ENCODE data around the gene UXT.
"Not testable (repeated sequence)": the region's sequence is repeated elsewhere in the genome, so short reads cannot be mapped to it uniquely, and the experiment has no call there.

The UXT gene

DNA sequence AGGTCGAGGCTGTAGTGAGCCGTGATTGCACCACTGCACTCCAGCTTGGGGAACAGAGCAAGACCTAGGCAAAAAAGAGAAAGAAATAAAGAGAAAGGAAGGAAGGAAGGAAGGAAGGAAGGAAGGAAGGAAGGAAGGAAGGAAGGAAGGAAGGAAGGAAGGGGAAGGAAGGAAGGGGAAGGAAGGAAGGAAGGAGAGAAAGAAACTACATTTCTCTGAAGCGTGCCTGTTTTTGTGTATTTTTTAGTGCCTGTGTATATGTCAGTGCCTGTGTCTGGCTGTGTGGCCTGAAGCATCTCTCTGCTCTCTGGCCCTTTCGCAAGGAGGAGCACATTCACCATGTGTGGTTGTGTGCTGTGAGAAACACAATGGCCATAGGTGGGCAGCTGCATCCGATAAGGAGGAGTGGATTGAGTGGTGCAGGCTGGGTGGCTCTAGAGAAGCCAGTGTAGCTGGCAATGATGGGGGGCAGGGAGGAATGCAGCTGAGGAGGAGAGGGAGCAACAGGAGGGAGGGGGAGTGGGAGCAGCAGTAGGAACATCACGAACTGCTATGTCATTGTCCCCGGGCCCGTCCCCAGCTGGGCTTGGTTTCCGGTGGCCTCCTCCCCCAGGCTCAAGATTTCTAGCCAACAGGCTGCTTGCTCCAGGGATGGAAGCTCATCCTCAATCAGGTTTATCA, 50.7 kb downstream of the UXT start:
- no peak for DNase-seq (ENCODE audit: low spot score)
- H3K27ac ChIP-seq: no peak overlapping the region
- no peak overlapping the region for H3K4me3 ChIP-seq
- TF ChIP-seq, protein P1, sequence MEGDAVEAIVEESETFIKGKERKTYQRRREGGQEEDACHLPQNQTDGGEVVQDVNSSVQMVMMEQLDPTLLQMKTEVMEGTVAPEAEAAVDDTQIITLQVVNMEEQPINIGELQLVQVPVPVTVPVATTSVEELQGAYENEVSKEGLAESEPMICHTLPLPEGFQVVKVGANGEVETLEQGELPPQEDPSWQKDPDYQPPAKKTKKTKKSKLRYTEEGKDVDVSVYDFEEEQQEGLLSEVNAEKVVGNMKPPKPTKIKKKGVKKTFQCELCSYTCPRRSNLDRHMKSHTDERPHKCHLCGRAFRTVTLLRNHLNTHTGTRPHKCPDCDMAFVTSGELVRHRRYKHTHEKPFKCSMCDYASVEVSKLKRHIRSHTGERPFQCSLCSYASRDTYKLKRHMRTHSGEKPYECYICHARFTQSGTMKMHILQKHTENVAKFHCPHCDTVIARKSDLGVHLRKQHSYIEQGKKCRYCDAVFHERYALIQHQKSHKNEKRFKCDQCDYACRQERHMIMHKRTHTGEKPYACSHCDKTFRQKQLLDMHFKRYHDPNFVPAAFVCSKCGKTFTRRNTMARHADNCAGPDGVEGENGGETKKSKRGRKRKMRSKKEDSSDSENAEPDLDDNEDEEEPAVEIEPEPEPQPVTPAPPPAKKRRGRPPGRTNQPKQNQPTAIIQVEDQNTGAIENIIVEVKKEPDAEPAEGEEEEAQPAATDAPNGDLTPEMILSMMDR (IDR thresholded peaks at IDR 0.05): no peak

DNA sequence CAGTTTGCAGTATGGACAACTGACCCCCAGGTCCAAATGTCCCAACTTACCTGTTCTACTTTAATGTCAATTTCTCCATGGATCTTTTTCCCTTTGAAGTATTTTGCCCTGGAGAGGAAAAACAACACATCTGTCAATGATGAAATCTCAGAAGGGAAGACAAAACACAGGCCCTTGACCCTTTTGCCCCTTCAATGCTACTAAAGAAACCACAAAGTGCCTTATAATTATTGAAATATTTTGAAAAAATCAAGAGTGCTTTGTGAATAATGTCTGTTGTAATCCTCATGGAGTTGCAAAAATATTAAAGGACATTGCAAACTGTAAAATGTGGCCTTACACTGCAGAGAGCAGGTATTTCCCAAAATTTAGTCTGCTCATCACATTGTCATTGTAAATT, 51.9 kb downstream of the UXT start:
- no peak overlapping the region for H3K4me3 ChIP-seq
- no peak overlapping the region for H3K27ac ChIP-seq
- no peak for DNase-seq (ENCODE audit: low spot score)
- TF ChIP-seq, protein P1 (IDR thresholded peaks at IDR 0.05): no peak

DNA sequence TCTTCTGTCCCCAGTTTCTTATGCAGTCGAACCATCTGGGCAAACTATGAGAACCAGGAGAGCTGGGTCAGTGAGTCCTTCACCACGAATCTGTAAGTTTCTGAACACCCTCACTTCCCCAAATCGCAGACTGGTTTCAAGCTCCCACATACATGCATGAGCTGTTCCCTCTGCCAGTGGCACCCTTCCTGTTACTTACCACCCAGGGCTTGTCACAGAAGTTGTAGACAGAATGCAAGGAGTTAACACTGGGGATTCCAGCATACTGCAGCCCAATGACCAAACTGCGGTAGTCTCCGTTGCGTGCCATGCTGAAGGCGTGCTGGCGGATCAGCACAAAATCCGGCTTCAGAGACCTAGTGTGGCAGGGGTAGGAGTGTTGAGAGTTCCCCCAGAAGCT, 54.0 kb downstream of the UXT start:
- Histone ChIP-seq H3K27ac (no peak overlapping the region), H3K4me3 (no peak overlapping the region)
- no peak for DNase-seq (ENCODE audit: low spot score)
- TF ChIP-seq, protein P1 (IDR thresholded peaks at IDR 0.05): no peak

DNA sequence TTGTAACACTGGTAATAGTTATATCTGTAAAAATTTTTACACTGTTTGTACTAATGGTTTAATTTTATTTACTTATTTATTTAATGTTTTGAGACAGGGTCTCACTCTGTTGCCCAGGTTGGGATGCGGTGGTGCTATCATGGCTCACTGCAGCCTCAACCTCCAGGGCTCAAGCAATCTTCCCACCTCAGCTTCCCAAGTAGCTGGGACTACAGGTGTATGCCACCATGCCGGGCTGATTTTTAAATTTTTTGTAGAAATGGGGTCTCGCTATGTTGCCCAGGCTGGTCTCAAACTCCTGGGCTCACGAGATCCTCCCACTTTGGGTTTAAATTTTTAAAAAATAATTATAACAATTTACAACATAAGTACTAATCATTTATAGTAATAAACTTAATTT, 55.9 kb downstream of the UXT start:
- DNase-seq (ENCODE audit: low spot score); H3K27ac ChIP-seq; H3K4me3 ChIP-seq: not testable (repeated sequence)

Data from coronary artery (tissue), 2 donors.